OCI-LY7 (cell line): Measurements from ENCODE around the gene DDX21. TPM values are rescaled to one million over a fixed set of nuclear protein-coding genes. Genes with fewer than 3 reads are reported as not detected.

Experiments used
- BruUV-seq: library from RNA; stranded (reverse); fragments of 400-500 nt; replicated peaks from 2 replicates; lab custom pipeline; 2021; lab: Mats Ljungman, UMichigan
- CTCF ChIA-PET: fragments of 300-600 bp; sonication (Branson Sonifier 250); formaldehyde crosslinking; loops from one replicate; lab custom pipeline; 2022; ENCODE audit warnings: antibody characterized with exemption; ENCODE audit not compliant: unreplicated experiment; lab: Charles Lee
- POLR2A ChIA-PET: fragments of 300-600 bp; sonication (Branson Sonifier 250); formaldehyde crosslinking; loops from one replicate; lab custom pipeline; 2022; ENCODE audit warnings: antibody characterized with exemption; lab: Charles Lee
- DNase-seq: peaks from one replicate; pipeline ENCODE4 v3.0.0-alpha.2; 2015; ENCODE audit warnings: low spot score
- H2AFZ ChIP-seq: fragments of 200-600 bp; sonication (generic), shearing (Covaris generic); 2 replicates; pipeline ENCODE4 v1.6.1; 2014; ENCODE audit warnings: mild to moderate bottlenecking, antibody characterized with exemption, low read length, moderate library complexity
- H3K27ac ChIP-seq: fragments of 200-600 bp; sonication (generic); 2 replicates; pipeline ENCODE4 v1.5.1; 2014; ENCODE audit warnings: mixed run types, low read depth, mild to moderate bottlenecking, moderate library complexity, low read length, inconsistent platforms; ENCODE audit not compliant: poor library complexity, severe bottlenecking
- H3K36me3 ChIP-seq: fragments of 200-600 bp; sonication (generic); 2 replicates; pipeline ENCODE4 v1.6.1; 2014; ENCODE audit warnings: mild to moderate bottlenecking, antibody characterized with exemption, low read length, moderate library complexity, mixed read lengths; ENCODE audit not compliant: insufficient read depth
- H3K4me1 ChIP-seq: fragments of 200-600 bp; sonication (generic); 2 replicates; pipeline ENCODE4 v1.5.1; 2014; ENCODE audit warnings: mild to moderate bottlenecking, low read length; ENCODE audit not compliant: insufficient read depth, poor library complexity, severe bottlenecking
- H3K4me2 ChIP-seq: fragments of 200-600 bp; sonication (generic); 2 replicates; pipeline ENCODE4 v1.6.1; 2014; ENCODE audit warnings: mild to moderate bottlenecking, low read length
- H3K4me3 ChIP-seq: fragments of 200-600 bp; sonication (generic); 2 replicates; pipeline ENCODE4 v1.5.1; 2014; ENCODE audit warnings: mild to moderate bottlenecking, low read depth, low read length; ENCODE audit not compliant: poor library complexity, severe bottlenecking
- H3K79me2 ChIP-seq: fragments of 200-600 bp; sonication (generic); 2 replicates; pipeline ENCODE4 v1.6.1; 2016; ENCODE audit warnings: low read depth, mild to moderate bottlenecking, low read length, moderate library complexity, mixed read lengths; ENCODE audit not compliant: insufficient read depth
- H3K9me2 ChIP-seq: fragments of 200-600 bp; sonication (generic); 2 replicates; pipeline ENCODE4 v1.6.1; 2016; ENCODE audit warnings: mild to moderate bottlenecking, low read length, mixed read lengths; ENCODE audit not compliant: insufficient read depth
- H3K9me3 ChIP-seq: fragments of 200-600 bp; sonication (generic); 2 replicates; pipeline ENCODE4 v1.6.1; 2014; ENCODE audit warnings: mild to moderate bottlenecking, mixed run types, low read length, mixed read lengths
- H4K20me1 ChIP-seq: fragments of 200-600 bp; sonication (generic); 2 replicates; pipeline ENCODE4 v1.6.1; 2014; ENCODE audit warnings: mild to moderate bottlenecking, antibody characterized with exemption, low read length, moderate library complexity, mixed read lengths; ENCODE audit not compliant: insufficient read depth
- CTCF ChIP-seq: fragments of 200-600 bp; sonication (generic); conservative IDR thresholded peaks from 2 replicates; pipeline ENCODE4 v1.5.1; 2014; ENCODE audit warnings: mild to moderate bottlenecking, antibody characterized with exemption, low read length, moderate library complexity, mixed read lengths
- EZH2phosphoT487 ChIP-seq: fragments of 200-600 bp; sonication (generic); IDR thresholded peaks from 2 replicates; pipeline ENCODE4 v1.6.1; 2018; ENCODE audit warnings: low read depth, borderline replicate concordance, mild to moderate bottlenecking, mixed run types, antibody characterized with exemption, low read length, moderate library complexity, mixed read lengths
- intact Hi-C: fragments of 100-400 bp; cut with micrococcal nuclease; formaldehyde crosslinking; loops from one replicate; pipeline ENCODE4 v1.10.0; 2022; ENCODE audit not compliant: unreplicated experiment
- small RNA-seq: library from RNA; depleted of rRNA; stranded (forward); fragments of <200 nt; gene quantifications from one replicate; pipeline ENCODE3, GENCODE V24; 2014
- total RNA-seq, 2 experiments: library from RNA; depleted of rRNA in 1 of 2; stranded (reverse); fragments of >200 nt in 1 of 2; shearing (Covaris generic) in 1 of 2; gene quantifications; 2 replicates each; pipeline ENCODE4 v1.2.3, GENCODE V29; 2014 to 2022

DDX21 gene
- total RNA-seq, 2 experiments from 2014 or later, result 107 to 159 TPM

GRCh38 chr10:69033256-69033655, 77.3 kb downstream of the DDX21 start:
- H3K9me2 ChIP-seq, result no peaks in the 10 kb centered on the region
- CTCF ChIA-PET, result no interaction called here
- no TSS peak for BruUV-seq

More at GRCh38 chr10:69033256-69033655, 77.3 kb downstream of the DDX21 start:
- Histone ChIP-seq H3K4me2 (no peak overlapping the region), H3K79me2 (no peaks in the 10 kb centered on the region), H3K9me3 (0 out of 2 replicates have a peak, but pooled peaks cover 10% of the 10 kb centered on the region), H3K4me1 (no peaks in the 10 kb centered on the region), H3K27ac (no peak overlapping the region), H3K4me3 (no peak overlapping the region), H2AFZ (no peak overlapping the region), H4K20me1 (no peaks in the 10 kb centered on the region), H3K36me3 (no peaks in the 10 kb centered on the region)
- TF ChIP-seq CTCF, result no peak
- TF ChIP-seq EZH2phosphoT487, result no peak
- POLR2A ChIA-PET, result no interaction called here
- intact Hi-C loops, result no loop called here
- DNase-seq, result no peak

Small RNAs within 50 kb of the gene (small RNA-seq; reads per million reads assigned to genes)
- gene RNU6-571P, result not detected

Other genes starting within 250 kb of the DDX21 start
- gene CCAR1, start 234.9 kb upstream of the DDX21 start, total RNA-seq (2014; rRNA removed; shearing (Covaris generic)), result 66.3 and 66.4 TPM in 2 replicates
- gene CCAR1, start 234.9 kb upstream of the DDX21 start, total RNA-seq (2022), result 120 and 126 TPM in 2 replicates
- 2.8 and 3.6 TPM in 2 replicates for gene STOX1, start 128.6 kb upstream of the DDX21 start, total RNA-seq (2014; rRNA removed; shearing (Covaris generic))
- gene STOX1, start 128.6 kb upstream of the DDX21 start, total RNA-seq (2022), result 2.5 and 2.6 TPM in 2 replicates
- 29.0 and 31.1 TPM in 2 replicates for gene DDX50, start 54.9 kb upstream of the DDX21 start, total RNA-seq (2014; rRNA removed; shearing (Covaris generic))
- 49.1 and 51.3 TPM in 2 replicates for gene DDX50, start 54.9 kb upstream of the DDX21 start, total RNA-seq (2022)
- 11.9 and 12.6 TPM in 2 replicates for gene KIFBP, start 32.6 kb downstream of the DDX21 start, total RNA-seq (2014; rRNA removed; shearing (Covaris generic))
- gene KIFBP, start 32.6 kb downstream of the DDX21 start, total RNA-seq (2022), result 5.4 and 6.6 TPM in 2 replicates
- 15.1 and 16.3 TPM in 2 replicates for gene SRGN, start 131.9 kb downstream of the DDX21 start, total RNA-seq (2014; rRNA removed; shearing (Covaris generic))
- 5.8 and 9.1 TPM in 2 replicates for gene SRGN, start 131.9 kb downstream of the DDX21 start, total RNA-seq (2022)
- 9.9 and 10.0 TPM in 2 replicates for gene VPS26A, start 168.0 kb downstream of the DDX21 start, total RNA-seq (2014; rRNA removed; shearing (Covaris generic))
- 33.6 and 41.7 TPM in 2 replicates for gene VPS26A, start 168.0 kb downstream of the DDX21 start, total RNA-seq (2022)
- 26.5 and 27.0 TPM in 2 replicates for gene SUPV3L1, start 224.1 kb downstream of the DDX21 start, total RNA-seq (2014; rRNA removed; shearing (Covaris generic))
- 40.9 and 47.9 TPM in 2 replicates for gene SUPV3L1, start 224.1 kb downstream of the DDX21 start, total RNA-seq (2022)